ENCODE results near the gene XRN1. TPM values are rescaled to one million over a fixed set of nuclear protein-coding genes. Genes with fewer than 3 reads are reported as not detected.

Gene XRN1
- total and polyA plus RNA-seq, 10 of the 15 experiments (the other 5 are each of a cell fraction or from before 2014, with no cell fraction given) = 1.7 to 38.8 (median 15.5) TPM

DNA sequence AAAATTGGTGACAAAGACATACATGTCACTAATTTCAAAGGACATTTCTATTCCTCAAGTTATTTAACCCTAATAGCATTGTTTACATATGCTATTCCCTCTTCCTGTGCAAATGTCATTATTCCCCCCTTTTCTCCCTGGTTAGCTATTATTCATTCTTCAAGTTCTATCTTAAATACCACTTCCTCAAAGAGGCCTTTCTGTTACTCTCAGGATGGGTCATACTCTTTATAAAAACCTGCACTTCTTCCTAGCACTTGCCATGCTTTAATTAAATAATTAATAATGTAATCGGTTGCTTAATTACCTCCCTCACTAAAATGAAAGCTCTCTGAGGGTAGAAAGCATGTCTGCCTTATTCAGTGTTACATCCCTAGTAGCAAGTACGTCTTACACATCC lies 88.5 kb downstream of the XRN1 start:
- Histone ChIP-seq H3K4me1 (ENCODE audit: control insufficient read depth, insufficient read depth, low read length) (peaks cover 16% of the 10 kb centered on the region; the same call in 1 of the 2 replicates), H3K36me3 (ENCODE audit: control insufficient read depth in 2 of 2, insufficient read depth in 2 of 2, low read length in 1 of 2) (peaks cover 0 to 23% of the 10 kb centered on the region in 2 experiments; a peak in 2 of 4 replicates), H2AFZ (ENCODE audit: control insufficient read depth, low read depth, low read length) (no peak overlapping the region), H4K20me1 (ENCODE audit: control insufficient read depth, insufficient read depth) (no peaks in the 10 kb centered on the region), H3K4me2 (ENCODE audit: control insufficient read depth, insufficient read depth) (no peak overlapping the region), H3K79me2 (ENCODE audit: control insufficient read depth, insufficient read depth, low read length) (no peaks in the 10 kb centered on the region), H3K9me3 (replicated peaks; ENCODE audit: control insufficient read depth, insufficient read depth, low read length) (peaks cover 4% of the 10 kb centered on the region; the same call in 1 of the 3 replicates), H3K9ac (ENCODE audit: control insufficient read depth, insufficient read depth, low read length) (no peak overlapping the region), H3K27ac (ENCODE audit: control insufficient read depth, insufficient read depth) (no peak overlapping the region), H3K4me3 (no peak overlapping the region), H3K27me3 (replicated peaks in 1 of 2; ENCODE audit: control insufficient read depth in 2 of 2, insufficient read depth in 2 of 2, low read length in 1 of 2) (no peaks in the 10 kb centered on the region)
- ChIA-PET CTCF (no interaction called here), SMC1A (ENCODE audit: uncharacterized antibody, unreplicated experiment) (interaction anchor here (1.0 to 1.4 kb wide), 2 partner anchors 11 to 14 kb away, joined by 3 to 4 read pairs; no protein-coding TSS in a partner anchor), POLR2A (no interaction called here), RAD21 (ENCODE audit: unreplicated experiment) (interaction anchor here (0.6 kb wide), 1 partner anchor 1608 kb away, joined by 4 read pairs; no protein-coding TSS in a partner anchor)
- intact Hi-C loops (cut with micrococcal nuclease; ENCODE audit: unreplicated experiment) (no loop called here), in situ Hi-C loops (cut with MboI) (no loop called here)
- ATAC-seq (peak; percentile 53; the same call in 2 of the 3 replicates), FAIRE-seq (no peak), DNase-seq (ENCODE audit: low read depth, low spot score) (no peak)
- BruUV-seq (replicated peaks) = no TSS peak
- peak; percentile 37 for TF ChIP-seq JUNB (IDR thresholded peaks at IDR 0.05)
- TF ChIP-seq IKZF2 (IDR thresholded peaks at IDR 0.05) = peak; percentile 43 to 46; a peak in 2 of 4 replicates
- no peak for TF ChIP-seq POLR2AphosphoS2 (IDR thresholded peaks at IDR 0.05; ENCODE audit: low read depth, low read length)
- TF ChIP-seq SPI1 (IDR thresholded peaks at IDR 0.05; ENCODE audit: borderline replicate concordance, insufficient read depth, low read depth, low read length) = peak; percentile 48; the same call in 1 of the 2 replicates
- no peak for TF ChIP-seq HDAC2 (IDR thresholded peaks at IDR 0.05)
- 0 out of 2 replicates have a peak, but pooled peaks have one; percentile 10 for TF ChIP-seq MTA2 (IDR thresholded peaks at IDR 0.05; ENCODE audit: low read depth)
- TF ChIP-seq, protein P1, sequence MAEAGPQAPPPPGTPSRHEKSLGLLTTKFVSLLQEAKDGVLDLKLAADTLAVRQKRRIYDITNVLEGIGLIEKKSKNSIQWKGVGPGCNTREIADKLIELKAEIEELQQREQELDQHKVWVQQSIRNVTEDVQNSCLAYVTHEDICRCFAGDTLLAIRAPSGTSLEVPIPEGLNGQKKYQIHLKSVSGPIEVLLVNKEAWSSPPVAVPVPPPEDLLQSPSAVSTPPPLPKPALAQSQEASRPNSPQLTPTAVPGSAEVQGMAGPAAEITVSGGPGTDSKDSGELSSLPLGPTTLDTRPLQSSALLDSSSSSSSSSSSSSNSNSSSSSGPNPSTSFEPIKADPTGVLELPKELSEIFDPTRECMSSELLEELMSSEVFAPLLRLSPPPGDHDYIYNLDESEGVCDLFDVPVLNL (IDR thresholded peaks at IDR 0.05; ENCODE audit: low read depth, low read length) = no peak
- 0 out of 2 replicates have a peak, but pooled peaks have one; percentile 32 for TF ChIP-seq NFIC (IDR thresholded peaks at IDR 0.05; ENCODE audit: low read depth, low read length)
- 52% methylated on average over 2 of the region's 2 CpGs for WGBS (ENCODE audit: insufficient coverage, insufficient replicate concordance, low lambda C conversion rate, missing lambda C conversion rate)
